Activated T-helper 1 cell treated with anti-CD3 and anti-CD28 coated beads, Interleukin-12 subunit alpha, Interleukin-12 subunit beta, Interleukin-2, Interleukin-4 antibody, amounts not matched to agents 30 ng/mL and 10 ng/mL and 1 ng/mL, durations not matched to agents 14 hours and 24 hours and 36 hours (primary cell): ENCODE data around the gene ITGB4. TPM values are rescaled to one million over a fixed set of nuclear protein-coding genes. Genes with fewer than 3 reads are reported as not detected.

Experiments used
- DNase-seq: peaks from one replicate; pipeline ENCODE4 v3.0.0; 2021; ENCODE audit warnings: low spot score
- H3K27ac Mint-ChIP-seq: one replicate; pipeline ENCODE4 v1.8.0; 2021; ENCODE audit warnings: mild to moderate bottlenecking, mixed read lengths
- H3K27me3 Mint-ChIP-seq: one replicate; pipeline ENCODE4 v1.8.0; 2022; ENCODE audit warnings: mild to moderate bottlenecking, moderate library complexity, mixed read lengths; ENCODE audit not compliant: insufficient read depth
- H3K36me3 Mint-ChIP-seq: one replicate; pipeline ENCODE4 v1.8.0; 2021; ENCODE audit warnings: low read depth, mixed read lengths
- H3K4me1 Mint-ChIP-seq: one replicate; pipeline ENCODE4 v1.8.0; 2021; ENCODE audit warnings: low read depth, mixed read lengths
- H3K4me3 Mint-ChIP-seq: one replicate; pipeline ENCODE4 v1.8.0; 2021; ENCODE audit warnings: mild to moderate bottlenecking, moderate library complexity, mixed read lengths
- H3K9me3 Mint-ChIP-seq: one replicate; pipeline ENCODE4 v1.8.0; 2021; ENCODE audit warnings: mixed read lengths
- intact Hi-C: fragments of 100-400 bp; cut with micrococcal nuclease; formaldehyde crosslinking; loops from one replicate; pipeline ENCODE4 v1.15.1; 2024
- total RNA-seq: library from RNA; stranded (reverse); gene quantifications from 2 replicates; pipeline ENCODE4 v1.2.3, GENCODE V29; 2022

Gene ITGB4
- total RNA-seq, 1 donor from 2014 or later: 1.4 TPM

DNA sequence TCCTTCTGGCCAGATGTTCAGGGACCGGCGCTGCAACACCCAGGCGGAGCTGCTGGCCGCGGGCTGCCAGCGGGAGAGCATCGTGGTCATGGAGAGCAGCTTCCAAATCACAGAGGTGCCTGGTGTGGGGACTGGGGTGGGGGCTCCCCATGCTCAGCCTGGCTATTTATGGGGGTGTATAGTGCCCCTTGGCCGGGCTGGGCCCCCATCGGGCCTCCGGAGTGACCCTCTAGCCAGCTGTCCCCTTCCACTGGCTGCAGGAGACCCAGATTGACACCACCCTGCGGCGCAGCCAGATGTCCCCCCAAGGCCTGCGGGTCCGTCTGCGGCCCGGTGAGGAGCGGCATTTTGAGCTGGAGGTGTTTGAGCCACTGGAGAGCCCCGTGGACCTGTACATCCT is 6.1 kb downstream of the ITGB4 start:
- H3K27me3 Mint-ChIP-seq: peaks cover 9% of the 10 kb centered on the region
- H3K9me3 Mint-ChIP-seq: no peaks in the 10 kb centered on the region
- intact Hi-C loops: no loop called here
- DNase-seq: no peak
- no peaks in the 10 kb centered on the region for H3K36me3 Mint-ChIP-seq
- no peaks in the 10 kb centered on the region for H3K4me1 Mint-ChIP-seq
- no peak overlapping the region for H3K4me3 Mint-ChIP-seq
- H3K27ac Mint-ChIP-seq: no peak overlapping the region

DNA sequence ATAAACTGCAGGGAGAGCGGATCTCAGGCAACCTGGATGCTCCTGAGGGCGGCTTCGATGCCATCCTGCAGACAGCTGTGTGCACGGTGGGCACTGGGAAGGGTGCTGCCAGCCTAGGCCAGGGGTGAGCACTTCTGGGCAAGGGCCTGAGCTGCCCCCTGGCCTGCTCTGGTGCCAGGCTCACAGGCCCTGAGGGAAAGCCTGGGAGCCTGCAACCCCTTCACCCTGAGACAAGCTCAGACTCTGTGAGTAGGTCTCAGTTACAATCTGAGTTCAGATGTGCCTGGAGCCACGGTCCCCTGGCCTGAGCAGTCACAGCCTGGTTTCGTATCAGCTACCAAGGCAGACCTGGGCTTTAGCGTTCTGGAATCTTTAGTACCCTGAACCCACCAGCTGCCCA is 8.1 kb downstream of the ITGB4 start:
- Mint-ChIP-seq H3K36me3 (no peaks in the 10 kb centered on the region), H3K4me3 (no peak overlapping the region), H3K27me3 (peaks cover 3% of the 10 kb centered on the region), H3K9me3 (no peaks in the 10 kb centered on the region), H3K4me1 (no peaks in the 10 kb centered on the region), H3K27ac (no peak overlapping the region)
- no peak for DNase-seq
- intact Hi-C loops: no loop called here

DNA sequence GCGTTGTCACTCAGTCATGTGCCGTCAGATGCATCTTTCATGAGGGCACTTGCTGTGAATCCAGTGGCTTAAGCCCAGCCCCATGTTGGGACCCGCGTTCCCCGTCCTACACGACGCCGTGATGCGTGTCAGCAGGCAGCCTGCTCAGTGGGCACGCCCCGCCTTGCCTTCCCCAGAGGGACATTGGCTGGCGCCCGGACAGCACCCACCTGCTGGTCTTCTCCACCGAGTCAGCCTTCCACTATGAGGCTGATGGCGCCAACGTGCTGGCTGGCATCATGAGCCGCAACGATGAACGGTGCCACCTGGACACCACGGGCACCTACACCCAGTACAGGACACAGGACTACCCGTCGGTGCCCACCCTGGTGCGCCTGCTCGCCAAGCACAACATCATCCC is 8.8 kb downstream of the ITGB4 start:
- no peak for DNase-seq
- no peaks in the 10 kb centered on the region for H3K9me3 Mint-ChIP-seq
- intact Hi-C loops: no loop called here
- H3K27ac Mint-ChIP-seq: no peak overlapping the region
- no peak overlapping the region for H3K4me3 Mint-ChIP-seq
- no peaks in the 10 kb centered on the region for H3K4me1 Mint-ChIP-seq
- H3K27me3 Mint-ChIP-seq: peaks cover 3% of the 10 kb centered on the region
- no peaks in the 10 kb centered on the region for H3K36me3 Mint-ChIP-seq

DNA sequence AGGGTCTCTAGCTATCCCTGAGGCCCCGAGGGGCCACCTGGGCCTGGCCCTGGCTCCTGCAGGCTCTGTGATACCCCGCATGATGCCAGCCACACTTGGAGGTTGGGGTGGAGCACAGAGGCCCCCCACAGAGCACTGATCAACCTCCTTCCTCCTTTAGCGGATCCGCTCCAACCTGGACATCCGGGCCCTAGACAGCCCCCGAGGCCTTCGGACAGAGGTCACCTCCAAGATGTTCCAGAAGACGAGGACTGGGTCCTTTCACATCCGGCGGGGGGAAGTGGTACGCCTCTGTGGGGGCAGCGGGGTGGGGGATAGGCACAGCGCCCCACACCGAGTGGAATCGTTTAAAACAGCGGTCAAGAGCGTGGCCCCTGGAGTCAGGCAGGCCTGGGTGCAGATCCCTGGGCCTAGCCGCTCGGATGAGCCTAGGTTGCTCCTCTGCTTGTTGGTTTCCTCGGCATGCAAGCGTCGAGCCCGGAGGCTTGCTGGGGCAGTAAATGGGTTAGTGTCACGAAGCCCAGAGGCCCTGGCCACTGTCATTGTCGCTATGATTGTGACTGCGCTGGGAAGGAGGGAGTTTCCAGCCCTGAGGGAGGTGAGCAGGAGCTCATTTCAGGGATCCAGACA is 9.9 kb downstream of the ITGB4 start:
- Mint-ChIP-seq H3K27me3 (no peaks in the 10 kb centered on the region), H3K9me3 (no peaks in the 10 kb centered on the region), H3K4me3 (no peak overlapping the region), H3K36me3 (no peaks in the 10 kb centered on the region), H3K4me1 (no peaks in the 10 kb centered on the region), H3K27ac (no peak overlapping the region)
- intact Hi-C loops: no loop called here
- no peak for DNase-seq

DNA sequence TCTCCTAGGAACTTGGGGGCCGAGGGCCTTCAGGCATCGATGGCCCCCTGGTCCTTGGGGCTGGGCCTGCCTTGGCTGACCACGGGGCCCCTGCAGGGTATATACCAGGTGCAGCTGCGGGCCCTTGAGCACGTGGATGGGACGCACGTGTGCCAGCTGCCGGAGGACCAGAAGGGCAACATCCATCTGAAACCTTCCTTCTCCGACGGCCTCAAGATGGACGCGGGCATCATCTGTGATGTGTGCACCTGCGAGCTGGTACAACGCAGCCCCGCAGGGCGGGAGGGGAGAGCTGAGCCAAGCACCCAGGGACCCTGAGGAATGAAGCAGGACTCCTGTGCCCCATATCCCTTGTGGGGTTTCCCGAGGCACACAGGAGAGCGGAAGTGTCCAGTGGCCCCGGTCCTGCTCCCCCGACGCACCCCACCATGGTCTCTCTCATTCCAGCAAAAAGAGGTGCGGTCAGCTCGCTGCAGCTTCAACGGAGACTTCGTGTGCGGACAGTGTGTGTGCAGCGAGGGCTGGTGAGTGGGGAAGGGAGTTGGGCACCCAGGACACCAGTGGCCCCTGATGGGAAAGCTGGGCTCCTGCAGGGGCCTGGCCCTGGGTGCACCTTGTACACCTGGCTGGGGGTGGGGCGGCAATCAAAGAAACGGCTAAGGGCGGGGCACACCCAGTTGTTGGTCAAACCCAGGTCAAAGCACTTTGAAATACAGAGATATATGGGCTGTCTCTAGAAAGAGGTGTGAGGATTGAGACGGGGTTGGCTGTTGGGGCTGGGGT is 10.6 kb downstream of the ITGB4 start:
- Mint-ChIP-seq H3K4me3 (no peak overlapping the region), H3K27ac (no peak overlapping the region), H3K4me1 (no peaks in the 10 kb centered on the region)

DNA sequence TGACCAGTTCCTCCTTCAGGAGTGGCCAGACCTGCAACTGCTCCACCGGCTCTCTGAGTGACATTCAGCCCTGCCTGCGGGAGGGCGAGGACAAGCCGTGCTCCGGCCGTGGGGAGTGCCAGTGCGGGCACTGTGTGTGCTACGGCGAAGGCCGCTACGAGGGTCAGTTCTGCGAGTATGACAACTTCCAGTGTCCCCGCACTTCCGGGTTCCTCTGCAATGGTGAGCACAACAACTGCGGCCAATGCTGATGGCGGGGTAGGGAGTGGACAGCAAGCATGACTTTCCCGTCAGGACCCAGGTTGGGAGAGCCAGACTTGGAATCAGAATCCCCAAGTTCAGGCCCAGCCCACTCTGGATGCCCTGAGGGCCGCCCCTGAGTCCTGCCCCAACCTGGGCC is 12.2 kb downstream of the ITGB4 start:
- H3K4me3 Mint-ChIP-seq: no peak overlapping the region
- H3K27ac Mint-ChIP-seq: no peak overlapping the region
- intact Hi-C loops: no loop called here
- H3K4me1 Mint-ChIP-seq: peaks cover 8% of the 10 kb centered on the region
- H3K9me3 Mint-ChIP-seq: no peaks in the 10 kb centered on the region
- no peaks in the 10 kb centered on the region for H3K36me3 Mint-ChIP-seq
- no peaks in the 10 kb centered on the region for H3K27me3 Mint-ChIP-seq
- DNase-seq: no peak

More for the DNA sequence above, 10.6 kb downstream of the ITGB4 start:
- intact Hi-C loops: no loop called here
- no peak for DNase-seq
- H3K27me3 Mint-ChIP-seq: no peaks in the 10 kb centered on the region
- H3K36me3 Mint-ChIP-seq: no peaks in the 10 kb centered on the region
- no peaks in the 10 kb centered on the region for H3K9me3 Mint-ChIP-seq

DNA sequence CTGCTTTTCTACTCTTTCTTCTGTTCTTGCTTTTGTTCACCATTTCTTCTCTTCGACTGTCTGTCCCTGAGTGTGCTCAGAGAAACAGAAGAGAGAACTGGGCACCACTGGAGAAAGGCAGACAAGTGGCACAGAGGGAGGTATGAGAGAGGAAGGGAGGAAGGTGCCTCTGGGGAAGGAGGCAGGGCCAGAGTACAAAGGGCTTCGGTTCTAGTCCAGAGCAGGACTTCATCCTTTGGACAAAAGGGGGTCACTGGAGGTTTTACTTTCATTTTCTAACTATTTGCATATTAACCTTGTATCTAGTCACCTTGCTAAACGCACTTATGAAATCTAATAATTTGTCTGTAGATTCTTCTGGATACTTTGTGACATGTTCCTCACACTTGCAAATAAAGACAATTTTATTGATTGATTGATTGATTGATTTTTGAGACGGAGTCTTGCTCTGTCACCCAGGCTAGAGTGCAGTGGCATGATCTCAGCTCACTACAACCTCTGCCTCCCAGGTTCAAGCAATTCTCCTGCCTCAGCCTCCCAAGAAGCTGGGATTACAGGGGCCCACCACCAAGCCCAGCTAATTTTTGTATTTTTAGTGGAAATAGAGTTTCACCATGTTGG is 13.5 kb downstream of the ITGB4 start:
- no peak overlapping the region for H3K27ac Mint-ChIP-seq
- H3K36me3 Mint-ChIP-seq: no peaks in the 10 kb centered on the region
- H3K27me3 Mint-ChIP-seq: no peaks in the 10 kb centered on the region
- intact Hi-C loops: no loop called here
- H3K9me3 Mint-ChIP-seq: no peaks in the 10 kb centered on the region
- H3K4me3 Mint-ChIP-seq: no peak overlapping the region
- H3K4me1 Mint-ChIP-seq: peaks cover 9% of the 10 kb centered on the region
- DNase-seq: no peak

DNA sequence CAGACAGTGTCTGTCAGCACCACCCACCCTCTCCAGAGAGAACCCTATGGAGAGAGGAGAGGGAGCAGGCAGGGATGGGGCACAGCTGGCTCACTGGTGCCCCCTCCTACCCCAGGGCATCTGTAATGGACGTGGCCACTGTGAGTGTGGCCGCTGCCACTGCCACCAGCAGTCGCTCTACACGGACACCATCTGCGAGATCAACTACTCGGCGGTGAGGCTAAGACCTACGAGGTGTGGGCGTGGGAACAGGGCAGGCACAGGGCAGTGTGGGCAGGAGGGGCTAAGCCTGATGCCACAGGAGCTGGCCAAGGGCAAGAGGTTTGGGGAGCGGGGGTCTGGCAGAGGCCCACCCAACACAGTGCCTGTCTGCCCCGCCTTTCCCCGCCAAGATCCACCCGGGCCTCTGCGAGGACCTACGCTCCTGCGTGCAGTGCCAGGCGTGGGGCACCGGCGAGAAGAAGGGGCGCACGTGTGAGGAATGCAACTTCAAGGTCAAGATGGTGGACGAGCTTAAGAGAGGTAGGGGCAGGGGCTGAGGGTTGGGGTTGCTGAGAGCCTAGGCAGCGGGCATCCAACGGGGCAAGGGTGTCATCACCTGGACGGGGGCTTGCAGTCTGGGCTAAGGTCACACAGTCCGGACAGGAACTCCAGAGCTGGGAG is 15.0 kb downstream of the ITGB4 start:
- Mint-ChIP-seq H3K9me3 (no peaks in the 10 kb centered on the region), H3K4me3 (no peak overlapping the region), H3K4me1 (peaks cover 9% of the 10 kb centered on the region), H3K27ac (peak overlapping the region; percentile 11), H3K36me3 (no peaks in the 10 kb centered on the region), H3K27me3 (no peaks in the 10 kb centered on the region)
- no peak for DNase-seq
- intact Hi-C loops: no loop called here

DNA sequence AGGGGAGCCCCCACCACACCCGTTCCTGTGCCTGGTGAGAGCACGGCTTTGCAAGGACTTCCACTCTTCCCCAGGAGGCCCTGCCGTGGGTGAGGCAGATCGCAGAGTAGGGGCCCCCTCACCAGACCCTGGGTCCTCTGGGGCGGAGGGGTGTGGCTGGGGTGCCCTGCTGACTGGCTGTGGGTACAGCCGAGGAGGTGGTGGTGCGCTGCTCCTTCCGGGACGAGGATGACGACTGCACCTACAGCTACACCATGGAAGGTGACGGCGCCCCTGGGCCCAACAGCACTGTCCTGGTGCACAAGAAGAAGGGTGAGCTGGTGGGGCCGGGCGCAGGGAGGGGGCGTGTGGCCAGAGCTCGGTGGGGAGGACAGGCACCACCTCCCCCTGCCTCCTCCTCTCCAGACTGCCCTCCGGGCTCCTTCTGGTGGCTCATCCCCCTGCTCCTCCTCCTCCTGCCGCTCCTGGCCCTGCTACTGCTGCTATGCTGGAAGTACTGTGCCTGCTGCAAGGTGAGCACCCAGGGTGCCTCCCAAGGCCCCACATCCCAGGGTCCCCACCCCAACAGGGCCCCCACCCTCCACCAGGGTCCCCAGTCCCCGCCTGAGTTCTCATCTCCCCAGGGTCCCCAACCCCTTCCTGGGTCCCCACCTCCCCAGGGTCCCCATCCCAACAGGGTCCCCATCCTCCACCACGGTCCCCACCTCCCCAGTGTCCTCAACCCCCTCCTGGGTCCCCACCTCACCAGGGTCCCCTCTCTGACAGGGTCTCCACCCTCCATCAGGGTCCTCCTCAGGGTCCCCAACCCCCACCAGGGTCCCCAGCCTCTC is 16.1 kb downstream of the ITGB4 start:
- no peaks in the 10 kb centered on the region for H3K36me3 Mint-ChIP-seq
- H3K27ac Mint-ChIP-seq: no peak overlapping the region
- no peak for DNase-seq
- no peaks in the 10 kb centered on the region for H3K27me3 Mint-ChIP-seq
- H3K4me3 Mint-ChIP-seq: no peak overlapping the region
- intact Hi-C loops: no loop called here
- peaks cover 9% of the 10 kb centered on the region for H3K4me1 Mint-ChIP-seq
- no peaks in the 10 kb centered on the region for H3K9me3 Mint-ChIP-seq

DNA sequence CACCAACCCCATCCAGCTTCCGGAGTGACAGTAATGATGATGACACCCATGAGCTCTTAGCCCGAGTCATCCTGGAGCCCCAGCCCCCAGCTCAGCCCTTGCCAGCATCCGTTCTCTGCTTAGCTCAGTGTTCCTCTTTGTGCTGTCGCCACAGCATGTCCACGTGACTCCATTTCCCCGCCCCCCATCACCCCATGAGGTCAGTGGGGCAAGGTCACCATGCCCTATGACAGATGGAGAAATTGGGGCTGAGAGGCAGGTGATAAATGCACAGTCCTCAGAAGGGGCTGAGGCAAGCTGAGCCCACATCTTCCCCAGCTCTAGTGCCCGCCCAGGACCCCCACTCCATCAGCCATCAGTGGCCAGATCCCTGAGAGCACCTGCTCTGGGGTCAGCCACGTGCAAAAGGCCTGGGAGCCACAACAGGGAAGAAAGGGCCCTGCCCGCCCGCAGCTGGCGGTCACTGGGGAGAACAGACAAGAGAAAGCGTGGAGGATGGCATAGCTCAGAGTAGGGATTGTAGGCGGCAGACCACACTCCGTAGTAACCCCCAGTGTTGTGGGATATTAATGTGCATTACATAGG is 17.1 kb downstream of the ITGB4 start:
- no peak overlapping the region for H3K4me3 Mint-ChIP-seq
- intact Hi-C loops: no loop called here
- H3K4me1 Mint-ChIP-seq: peaks cover 9% of the 10 kb centered on the region
- no peak for DNase-seq
- no peaks in the 10 kb centered on the region for H3K9me3 Mint-ChIP-seq
- no peaks in the 10 kb centered on the region for H3K36me3 Mint-ChIP-seq
- peak overlapping the region; percentile 73 for H3K27ac Mint-ChIP-seq
- H3K27me3 Mint-ChIP-seq: no peaks in the 10 kb centered on the region

DNA sequence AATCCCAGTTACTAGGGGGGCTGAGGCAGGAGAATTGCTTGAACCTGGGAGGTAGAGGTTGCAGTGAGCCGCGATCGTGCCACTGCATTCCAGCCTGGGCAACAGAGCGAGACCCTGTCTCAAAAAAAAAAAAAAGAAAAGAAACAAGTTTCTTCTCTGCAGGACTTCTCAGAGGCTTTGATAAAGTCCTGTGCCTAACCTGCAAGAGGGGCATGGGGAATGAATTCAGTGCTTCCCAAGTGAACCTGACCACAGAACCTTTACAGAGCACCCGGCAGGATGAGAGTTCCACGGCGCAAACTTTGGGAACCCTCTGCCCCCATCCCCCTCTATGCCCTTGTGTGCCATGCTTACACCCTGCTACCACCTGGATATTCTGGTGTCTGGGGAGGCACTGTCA is 17.9 kb downstream of the ITGB4 start:
- intact Hi-C loops: no loop called here
- Mint-ChIP-seq H3K27me3 (no peaks in the 10 kb centered on the region), H3K27ac (no peak overlapping the region), H3K9me3 (no peaks in the 10 kb centered on the region), H3K36me3 (no peaks in the 10 kb centered on the region), H3K4me3 (no peak overlapping the region), H3K4me1 (peaks cover 9% of the 10 kb centered on the region)
- DNase-seq: no peak

DNA sequence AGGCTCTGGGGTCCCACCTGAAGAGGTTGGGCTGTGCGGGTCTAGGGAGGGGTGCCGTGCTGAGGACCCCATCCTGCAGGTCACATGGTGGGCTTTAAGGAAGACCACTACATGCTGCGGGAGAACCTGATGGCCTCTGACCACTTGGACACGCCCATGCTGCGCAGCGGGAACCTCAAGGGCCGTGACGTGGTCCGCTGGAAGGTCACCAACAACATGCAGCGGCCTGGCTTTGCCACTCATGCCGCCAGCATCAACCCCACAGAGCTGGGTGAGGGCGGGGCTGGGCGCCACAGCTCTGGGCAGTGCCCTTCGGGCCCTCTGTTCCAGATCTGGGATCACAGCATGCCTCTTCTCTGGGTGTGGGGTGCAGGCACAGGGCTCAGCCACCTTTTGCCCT is 18.5 kb downstream of the ITGB4 start:
- no peak overlapping the region for H3K4me3 Mint-ChIP-seq
- no peak for DNase-seq
- H3K27ac Mint-ChIP-seq: no peak overlapping the region
- H3K4me1 Mint-ChIP-seq: peaks cover 9% of the 10 kb centered on the region
- intact Hi-C loops: no loop called here
- H3K36me3 Mint-ChIP-seq: no peaks in the 10 kb centered on the region
- no peaks in the 10 kb centered on the region for H3K27me3 Mint-ChIP-seq
- H3K9me3 Mint-ChIP-seq: no peaks in the 10 kb centered on the region
